Measurements from ENCODE around the gene ASXL1. TPM values are rescaled to one million over a fixed set of nuclear protein-coding genes. Genes with fewer than 3 reads are reported as not detected.

The ASXL1 gene
- total and polyA plus RNA-seq, 2 experiments from 2014 or later = 50.3 to 82.4 TPM

GRCh38 chr20:32444474-32445220 is 86.5 kb downstream of the ASXL1 start:
- H3K36me3 ChIP-seq = peaks cover 13% of the 10 kb centered on the region
- no peak overlapping the region for H3K4me3 ChIP-seq
- H3K27ac ChIP-seq = peak overlapping the region; percentile 45
- peaks cover 9% of the 10 kb centered on the region for H3K4me1 ChIP-seq (ENCODE audit: low read depth)
- no peaks in the 10 kb centered on the region for H3K9me3 ChIP-seq (ENCODE audit: low read depth)
- no peaks in the 10 kb centered on the region for H3K27me3 ChIP-seq
- TF ChIP-seq CTCF (IDR thresholded peaks at IDR 0.05; ENCODE audit: low read depth, low read length) = no peak
- no peak for DNase-seq (ENCODE audit: low read depth in 1 of 2, low spot score in 1 of 2)

- Histone ChIP-seq H3K27me3 (no peaks in the 10 kb centered on the region), H3K36me3 (peaks cover 16% of the 10 kb centered on the region), H3K4me1 (ENCODE audit: low read depth) (peaks cover 9% of the 10 kb centered on the region), H3K27ac (peak overlapping the region; percentile 45), H3K9me3 (ENCODE audit: low read depth) (no peaks in the 10 kb centered on the region), H3K4me3 (no peak overlapping the region)
- no peak for TF ChIP-seq CTCF (IDR thresholded peaks at IDR 0.05; ENCODE audit: low read depth, low read length)
- peak in 1 of 2 donors; percentile 43 for DNase-seq (ENCODE audit: low read depth in 1 of 2, low spot score in 1 of 2)
These were observed 87.6 kb downstream of the ASXL1 start for GRCh38 chr20:32445539-32446273.

- peaks cover 16% of the 10 kb centered on the region for H3K36me3 ChIP-seq
- TF ChIP-seq CTCF (IDR thresholded peaks at IDR 0.05; ENCODE audit: low read depth, low read length) = no peak
- H3K4me1 ChIP-seq (ENCODE audit: low read depth) = peaks cover 9% of the 10 kb centered on the region
- no peak for DNase-seq (ENCODE audit: low read depth in 1 of 2, low spot score in 1 of 2)
- H3K4me3 ChIP-seq = no peak overlapping the region
- no peaks in the 10 kb centered on the region for H3K27me3 ChIP-seq
- H3K9me3 ChIP-seq (ENCODE audit: low read depth) = no peaks in the 10 kb centered on the region
- peak overlapping the region; percentile 71 for H3K27ac ChIP-seq
These were observed 88.4 kb downstream of the ASXL1 start for GRCh38 chr20:32446301-32447100.

- Histone ChIP-seq H3K36me3 (peaks cover 20% of the 10 kb centered on the region), H3K4me3 (no peak overlapping the region), H3K9me3 (ENCODE audit: low read depth) (no peaks in the 10 kb centered on the region), H3K27me3 (no peaks in the 10 kb centered on the region), H3K4me1 (ENCODE audit: low read depth) (peaks cover 9% of the 10 kb centered on the region), H3K27ac (no peak overlapping the region)
- TF ChIP-seq CTCF (IDR thresholded peaks at IDR 0.05; ENCODE audit: low read depth, low read length) = no peak
- no peak for DNase-seq (ENCODE audit: low read depth in 1 of 2, low spot score in 1 of 2)
These were observed 89.3 kb downstream of the ASXL1 start for GRCh38 chr20:32447136-32448027.
